Spleen (tissue), 7 donors: ENCODE results near the gene ARHGAP10.

Experiments
- CTCF ChIP-seq, 11 experiments: fragments of 200-600 bp in 7 of 11; fragments of 450-650 bp in 4 of 11; sonication (generic) in 4 of 11; IDR thresholded peaks in 8 of 11; conservative IDR thresholded peaks in 3 of 11; 1 replicate in 7 of 11; 2 replicates in 4 of 11; pipeline versions ENCODE4 v1.4.0 to v1.8.0; 2016 to 2021; ENCODE audit warnings: antibody characterized with exemption in 11 of 11, inconsistent platforms in 4 of 11, mild to moderate bottlenecking in 1 of 11
- POLR2AphosphoS5 ChIP-seq, 3 donors: sonication (generic); formaldehyde crosslinking; IDR thresholded peaks; one replicate each; pipeline ENCODE4 v1.5.1; 2017; ENCODE audit warnings: antibody characterized with exemption in 3 of 3
- donor health status: DM: no; HTN: no; CAD: no; lungs with moderate emphysema.
- donor health status: DM: no; HTN: no; CAD: no.
- donor health status: DM: no; HTN: no; CAD: no.

- TF ChIP-seq POLR2AphosphoS5 (IDR thresholded peaks at IDR 0.05) = no peak
- no peak for TF ChIP-seq CTCF (IDR thresholded peaks at IDR 0.05 in 8 of 11, conservative IDR thresholded peaks at IDR 0.05 in 3 of 11)
These were observed 237.9 kb downstream of the ARHGAP10 start for GRCh38 chr4:147969573-147970385.
